Mammary epithelial cell (primary cell): ENCODE data around the gene CNTNAP2.

ENCODE experiments used
- EZH2 ChIP-seq: IDR thresholded peaks from 2 replicates; pipeline ENCODE4 v1.6.1; 2012; ENCODE audit warnings: low read length, inconsistent platforms, borderline replicate concordance
- TF ChIP-seq, protein P1 (sequence below), 2 donors: IDR thresholded peaks in 1 of 2; conservative IDR thresholded peaks in 1 of 2; 2 replicates each; pipeline ENCODE4 v1.5.1; 2011 to 2012; ENCODE audit warnings: inconsistent platforms in 2 of 2, low read length in 2 of 2, mild to moderate bottlenecking in 2 of 2, control low read depth in 1 of 2, low read depth in 1 of 2; ENCODE audit not compliant: insufficient read depth in 1 of 2; ENCODE audit errors: extremely low read depth in 1 of 2

- no peak for TF ChIP-seq EZH2
- TF ChIP-seq, protein P1, sequence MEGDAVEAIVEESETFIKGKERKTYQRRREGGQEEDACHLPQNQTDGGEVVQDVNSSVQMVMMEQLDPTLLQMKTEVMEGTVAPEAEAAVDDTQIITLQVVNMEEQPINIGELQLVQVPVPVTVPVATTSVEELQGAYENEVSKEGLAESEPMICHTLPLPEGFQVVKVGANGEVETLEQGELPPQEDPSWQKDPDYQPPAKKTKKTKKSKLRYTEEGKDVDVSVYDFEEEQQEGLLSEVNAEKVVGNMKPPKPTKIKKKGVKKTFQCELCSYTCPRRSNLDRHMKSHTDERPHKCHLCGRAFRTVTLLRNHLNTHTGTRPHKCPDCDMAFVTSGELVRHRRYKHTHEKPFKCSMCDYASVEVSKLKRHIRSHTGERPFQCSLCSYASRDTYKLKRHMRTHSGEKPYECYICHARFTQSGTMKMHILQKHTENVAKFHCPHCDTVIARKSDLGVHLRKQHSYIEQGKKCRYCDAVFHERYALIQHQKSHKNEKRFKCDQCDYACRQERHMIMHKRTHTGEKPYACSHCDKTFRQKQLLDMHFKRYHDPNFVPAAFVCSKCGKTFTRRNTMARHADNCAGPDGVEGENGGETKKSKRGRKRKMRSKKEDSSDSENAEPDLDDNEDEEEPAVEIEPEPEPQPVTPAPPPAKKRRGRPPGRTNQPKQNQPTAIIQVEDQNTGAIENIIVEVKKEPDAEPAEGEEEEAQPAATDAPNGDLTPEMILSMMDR (conservative IDR thresholded peaks at IDR 0.05 in 1 of 2, IDR thresholded peaks at IDR 0.05 in 1 of 2; ENCODE audit: extremely low read depth in 1 of 2, insufficient read depth in 1 of 2, low read depth in 1 of 2, low read length in 2 of 2), result no peak
These were observed 1358.3 kb downstream of the CNTNAP2 start for GRCh38 chr7:147474862-147475261.
